HepG2 (cell line): ENCODE results near the gene KDM5B. TPM values are rescaled to one million over a fixed set of nuclear protein-coding genes. Genes with fewer than 3 reads are reported as not detected.

Experiments used
- ATAC-seq: fragments of 200-7000 bp; cut with Tn5 transposase; 3 replicates; pipeline ENCODE4 v1.9.1; 2020; ENCODE audit warnings: mild to moderate bottlenecking, moderate library complexity
- BruUV-seq: library from RNA; stranded (reverse); fragments of 400-500 nt; replicated peaks from 2 replicates; lab custom pipeline; 2021; lab: Mats Ljungman, UMichigan
- CTCF ChIA-PET: fragments of 300-600 bp; formaldehyde crosslinking; extraction: SDS; loops from one replicate; lab custom pipeline; 2021; ENCODE audit warnings: low total read pairs, inconsistent platforms, low intra/inter-chr PET ratio; lab: Yijun Ruan, JAX
- POLR2A ChIA-PET: fragments of 350-600 bp; sonication (Branson Sonifier 250); formaldehyde crosslinking; loops from one replicate; lab custom pipeline; 2020; ENCODE audit warnings: antibody characterized with exemption, inconsistent platforms; lab: Yijun Ruan, JAX
- DNase-seq: peaks from one replicate; pipeline ENCODE4 v3.0.0-alpha.2; 2015; ENCODE audit warnings: low spot score
- FAIRE-seq: peaks from 3 replicates; lab custom pipeline; 2011; peaks lifted over from hg19 to GRCh38; lab: Jason Lieb, UNC
- H2AFZ ChIP-seq: one replicate; pipeline ENCODE4 v1.6.1; 2011; ENCODE audit warnings: low read length, inconsistent platforms
- H3K27ac ChIP-seq: fragments of 300-600 bp; 3 replicates; pipeline ENCODE4 v1.8.0; 2011; ENCODE audit warnings: mixed run types, mild to moderate bottlenecking, mixed read lengths, low read length, inconsistent platforms; ENCODE audit not compliant: insufficient read depth; ENCODE audit errors: extremely low read length
- H3K27me3 ChIP-seq, 2 experiments: fragments of 200-600 bp in 1 of 2; 2 replicates in 1 of 2; 3 replicates in 1 of 2; pipeline versions ENCODE4 v1.6.0 to v1.8.0; 2011; ENCODE audit warnings: low read length in 2 of 2, mild to moderate bottlenecking in 2 of 2, moderate library complexity in 2 of 2, inconsistent platforms in 1 of 2; ENCODE audit not compliant: insufficient read depth in 2 of 2, control insufficient read depth in 1 of 2
- H3K36me3 ChIP-seq, 2 experiments: fragments of 200-600 bp in 1 of 2; replicated peaks in 1 of 2; 2 replicates in 1 of 2; 3 replicates in 1 of 2; pipeline versions ENCODE4 v1.5.1 to v1.8.0; 2011; ENCODE audit warnings: low read length in 2 of 2, inconsistent platforms in 1 of 2; ENCODE audit not compliant: insufficient read depth in 2 of 2, control insufficient read depth in 1 of 2
- H3K4me1 ChIP-seq: 2 replicates; pipeline ENCODE4 v1.5.1; 2012; ENCODE audit warnings: low read length, inconsistent platforms; ENCODE audit not compliant: insufficient read depth
- H3K4me2 ChIP-seq: 2 replicates; pipeline ENCODE4 v1.6.0; 2011; ENCODE audit warnings: low read depth, low read length, inconsistent platforms
- H3K4me3 ChIP-seq, 3 experiments: fragments of 200-600 bp in 1 of 3; sonication (generic), shearing (Covaris generic) in 1 of 3; replicated peaks in 1 of 3; 2 replicates each; pipeline ENCODE4 v1.5.1; 2011 to 2016; ENCODE audit warnings: low read length in 3 of 3, inconsistent platforms in 2 of 3, low read depth in 2 of 3, mild to moderate bottlenecking in 2 of 3, control low read depth in 1 of 3, mixed read lengths in 1 of 3; ENCODE audit not compliant: insufficient read depth in 1 of 3
- H3K79me2 ChIP-seq: one replicate; pipeline ENCODE4 v1.6.1; 2011; ENCODE audit warnings: low read length, inconsistent platforms; ENCODE audit not compliant: insufficient read depth
- H3K9ac ChIP-seq: 2 replicates; pipeline ENCODE4 v1.6.0; 2011; ENCODE audit warnings: mild to moderate bottlenecking, low read depth, low read length, inconsistent platforms; ENCODE audit not compliant: insufficient read depth
- H3K9me3 ChIP-seq: 2 replicates; pipeline ENCODE4 v1.5.1; 2012; ENCODE audit warnings: mild to moderate bottlenecking, low read length
- H4K20me1 ChIP-seq: 2 replicates; pipeline ENCODE4 v1.6.0; 2011; ENCODE audit warnings: inconsistent platforms, mild to moderate bottlenecking, low read length, moderate library complexity; ENCODE audit not compliant: insufficient read depth
- ATF1 ChIP-seq: IDR thresholded peaks from 2 replicates; pipeline ENCODE4 v1.6.1; 2016; ENCODE audit warnings: mild to moderate bottlenecking, control low read depth
- HIVEP1 ChIP-seq: sonication (generic); formaldehyde crosslinking; IDR thresholded peaks from 2 replicates; pipeline ENCODE4 v1.4.0; 2020; ENCODE audit warnings: mild to moderate bottlenecking, missing genetic modification reagents
- RBM39 ChIP-seq: fragments of 200-400 bp; formaldehyde crosslinking; IDR thresholded peaks from one replicate; pipeline ENCODE4 v1.6.1; 2018; ENCODE audit warnings: antibody characterized with exemption, mild to moderate bottlenecking, low read depth, low read length; ENCODE audit not compliant: poor library complexity, severe bottlenecking
- RORA ChIP-seq: sonication (generic); formaldehyde crosslinking; IDR thresholded peaks from 2 replicates; pipeline ENCODE4 v1.5.0; 2020; ENCODE audit warnings: mild to moderate bottlenecking, missing genetic modification reagents, moderate library complexity
- SOX6 ChIP-seq, 2 experiments: fragments of 450-650 bp in 1 of 2; sonication (generic) in 1 of 2; formaldehyde crosslinking in 1 of 2; IDR thresholded peaks; 2 replicates each; pipeline versions ENCODE4 v1.4.0 to v1.6.1; 2017 to 2020; ENCODE audit warnings: antibody characterized with exemption in 1 of 2, mild to moderate bottlenecking in 1 of 2, missing genetic modification reagents in 1 of 2
- ZBTB42 ChIP-seq: sonication (generic); formaldehyde crosslinking; IDR thresholded peaks from 2 replicates; pipeline ENCODE4 v1.5.0; 2020; ENCODE audit warnings: mild to moderate bottlenecking, missing genetic modification reagents
- ZNF143 ChIP-seq: sonication (generic); formaldehyde crosslinking; IDR thresholded peaks from 2 replicates; pipeline ENCODE4 v1.4.0; 2020; ENCODE audit warnings: missing genetic modification reagents
- ZSCAN30 ChIP-seq: sonication (generic); formaldehyde crosslinking; IDR thresholded peaks from 2 replicates; pipeline ENCODE4 v1.5.0; 2020; ENCODE audit warnings: mild to moderate bottlenecking, missing genetic modification reagents
- WGBS: methylation state at CpG from one replicate; pipeline ENCODE4 v1.1.6; 2017; ENCODE audit warnings: low lambda C conversion rate; 5-methylcytosine and 5-hydroxymethylcytosine counted together
- in situ Hi-C: cut with HindIII; loops from 2 replicates; pipeline ENCODE4 v1.10.0; 2017; ENCODE audit warnings: low pct_unique_long_range_greater_than_20kb; ENCODE audit not compliant: extremely low pct_ligation_motif_present
- intact Hi-C: fragments of 100-400 bp; cut with micrococcal nuclease; formaldehyde crosslinking; loops from one replicate; pipeline ENCODE4 v1.10.0; 2022; ENCODE audit not compliant: unreplicated experiment
- polyA plus RNA-seq, 8 experiments: library from polyadenylated mRNA; depleted of rRNA in 3 of 8; stranded (reverse) in 7 of 8; unstranded in 1 of 8; fragments of >200 nt; fragmentation: Illumina TruSeq in 4 of 8; extraction: Trizol in 4 of 8; gene quantifications; 2 replicates each; pipeline versions ENCODE4 v1.2.1 to v1.2.3, GENCODE V29; 2011 to 2016; ENCODE audit warnings: low read depth in 4 of 8, missing spikeins in 1 of 8, mixed read lengths in 1 of 8; ENCODE audit not compliant: insufficient read depth in 1 of 8
- total RNA-seq, 5 experiments: library from RNA; depleted of rRNA; stranded (reverse); fragments of >200 nt; fragmentation: Illumina TruSeq; extraction: Trizol; gene quantifications; 2 replicates each; pipeline ENCODE4 v1.2.3, GENCODE V29; 2016; ENCODE audit warnings: low read depth in 1 of 5
- TF ChIP-seq, protein P1 (sequence below): sonication (generic); formaldehyde crosslinking; IDR thresholded peaks from 2 replicates; pipeline ENCODE4 v1.4.0; 2020; ENCODE audit warnings: missing genetic modification reagents
- TF ChIP-seq, protein P2 (sequence below), 2 experiments: sonication (generic) in 1 of 2; formaldehyde crosslinking in 1 of 2; IDR thresholded peaks; 2 replicates each; pipeline versions ENCODE4 v1.4.0 to v1.6.1; 2016 to 2020; ENCODE audit warnings: borderline replicate concordance in 1 of 2, low read depth in 1 of 2, mild to moderate bottlenecking in 1 of 2, missing genetic modification reagents in 1 of 2

Gene KDM5B
- total and polyA plus RNA-seq, 2 of the 13 experiments (the other 11 are each of a cell fraction or from before 2014, with no cell fraction given), result 34.2 to 35.4 TPM

GRCh38 chr1:202756391-202756790 is 51.8 kb downstream of the KDM5B start (continued):
- no peak for TF ChIP-seq SOX6 (IDR thresholded peaks at IDR 0.05)
- no peak for TF ChIP-seq SOX6 (CRISPR knock-in tag; IDR thresholded peaks at IDR 0.05)

DNA sequence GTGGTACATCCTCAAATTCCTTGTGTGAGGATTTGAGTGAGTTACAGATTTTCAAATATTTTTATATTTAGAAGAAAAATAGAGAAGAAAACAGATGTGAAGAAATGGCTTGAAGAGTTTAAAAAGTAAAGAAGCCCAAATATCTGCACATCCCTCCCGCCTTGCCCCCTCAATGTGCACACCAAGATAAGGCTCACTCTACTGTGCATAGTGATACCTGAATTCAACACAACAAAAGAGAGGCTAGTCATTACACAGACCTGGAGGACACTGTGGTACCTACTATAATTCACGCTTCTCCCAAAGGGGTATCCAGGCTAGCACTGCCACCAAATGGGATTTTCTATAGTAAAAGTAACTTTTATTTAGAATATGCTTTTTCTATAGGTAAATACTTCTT is 53.9 kb downstream of the KDM5B start:
- DNase-seq (no peak), ATAC-seq (no peak), FAIRE-seq (no peak)
- Histone ChIP-seq H3K9me3 (no peaks in the 10 kb centered on the region), H2AFZ (no peak overlapping the region), H3K27ac (no peak overlapping the region), H3K36me3 (peaks cover 19 to 87% of the 10 kb centered on the region in 2 experiments), H3K4me1 (no peaks in the 10 kb centered on the region), H3K4me2 (no peak overlapping the region), H3K9ac (no peak overlapping the region), H3K4me3 (no peak overlapping the region), H3K79me2 (no peaks in the 10 kb centered on the region), H4K20me1 (no peaks in the 10 kb centered on the region), H3K27me3 (no peaks in the 10 kb centered on the region; a peak in 1 of 5 replicates)
- BruUV-seq, result no TSS peak
- CTCF ChIA-PET, result no interaction called here
- TF ChIP-seq ZBTB42 (CRISPR knock-in tag) (no peak), ZNF143 (CRISPR knock-in tag) (no peak), RBM39 (no peak)
- TF ChIP-seq, protein P1, sequence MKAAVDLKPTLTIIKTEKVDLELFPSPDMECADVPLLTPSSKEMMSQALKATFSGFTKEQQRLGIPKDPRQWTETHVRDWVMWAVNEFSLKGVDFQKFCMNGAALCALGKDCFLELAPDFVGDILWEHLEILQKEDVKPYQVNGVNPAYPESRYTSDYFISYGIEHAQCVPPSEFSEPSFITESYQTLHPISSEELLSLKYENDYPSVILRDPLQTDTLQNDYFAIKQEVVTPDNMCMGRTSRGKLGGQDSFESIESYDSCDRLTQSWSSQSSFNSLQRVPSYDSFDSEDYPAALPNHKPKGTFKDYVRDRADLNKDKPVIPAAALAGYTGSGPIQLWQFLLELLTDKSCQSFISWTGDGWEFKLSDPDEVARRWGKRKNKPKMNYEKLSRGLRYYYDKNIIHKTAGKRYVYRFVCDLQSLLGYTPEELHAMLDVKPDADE, result no peak
- in situ Hi-C loops, result no loop called here
- POLR2A ChIA-PET, result no interaction called here
- WGBS, result 92% methylated on average over 2 of the region's 2 CpGs
- intact Hi-C loops, result no loop called here

DNA sequence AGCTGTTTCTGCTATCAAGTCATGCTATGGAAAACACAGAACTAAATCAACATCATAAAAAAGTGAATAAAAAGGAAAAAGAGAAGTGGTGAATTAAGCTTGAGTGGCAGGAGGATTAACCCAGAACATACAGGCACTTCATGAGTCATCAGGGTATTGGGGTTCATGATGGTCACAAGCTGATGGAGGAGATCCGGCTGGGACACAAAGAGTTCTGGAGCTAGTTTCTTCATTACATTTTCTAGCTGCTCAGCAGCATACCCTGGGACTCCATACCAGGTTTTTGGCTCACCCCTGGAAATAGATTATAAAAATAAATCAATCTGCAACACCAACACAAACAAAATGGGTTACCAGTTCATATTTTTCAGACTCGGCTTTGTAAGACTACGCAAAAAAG is 55.4 kb downstream of the KDM5B start:
- intact Hi-C loops, result no loop called here
- CTCF ChIA-PET, result no interaction called here
- FAIRE-seq, result no peak
- TF ChIP-seq ATF1 (CRISPR knock-in tag) (no peak), RORA (no peak), ZSCAN30 (CRISPR knock-in tag) (no peak), HIVEP1 (CRISPR knock-in tag) (no peak)
- TF ChIP-seq, protein P2, sequence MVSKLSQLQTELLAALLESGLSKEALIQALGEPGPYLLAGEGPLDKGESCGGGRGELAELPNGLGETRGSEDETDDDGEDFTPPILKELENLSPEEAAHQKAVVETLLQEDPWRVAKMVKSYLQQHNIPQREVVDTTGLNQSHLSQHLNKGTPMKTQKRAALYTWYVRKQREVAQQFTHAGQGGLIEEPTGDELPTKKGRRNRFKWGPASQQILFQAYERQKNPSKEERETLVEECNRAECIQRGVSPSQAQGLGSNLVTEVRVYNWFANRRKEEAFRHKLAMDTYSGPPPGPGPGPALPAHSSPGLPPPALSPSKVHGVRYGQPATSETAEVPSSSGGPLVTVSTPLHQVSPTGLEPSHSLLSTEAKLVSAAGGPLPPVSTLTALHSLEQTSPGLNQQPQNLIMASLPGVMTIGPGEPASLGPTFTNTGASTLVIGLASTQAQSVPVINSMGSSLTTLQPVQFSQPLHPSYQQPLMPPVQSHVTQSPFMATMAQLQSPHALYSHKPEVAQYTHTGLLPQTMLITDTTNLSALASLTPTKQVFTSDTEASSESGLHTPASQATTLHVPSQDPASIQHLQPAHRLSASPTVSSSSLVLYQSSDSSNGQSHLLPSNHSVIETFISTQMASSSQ (IDR thresholded peaks at IDR 0.05; ENCODE audit: low read depth), result no peak
- TF ChIP-seq, protein P2 (CRISPR knock-in tag; IDR thresholded peaks at IDR 0.05; ENCODE audit: borderline replicate concordance), result no peak

More for the DNA sequence above, 55.4 kb downstream of the KDM5B start:
- 63% methylated on average over 3 of the region's 3 CpGs for WGBS
- Histone ChIP-seq H2AFZ (no peak overlapping the region), H3K9me3 (no peaks in the 10 kb centered on the region), H3K4me3 (no peak overlapping the region), H3K4me2 (no peak overlapping the region), H3K27ac (no peak overlapping the region), H3K36me3 (peaks cover 19 to 78% of the 10 kb centered on the region in 2 experiments), H3K79me2 (no peaks in the 10 kb centered on the region), H3K27me3 (no peaks in the 10 kb centered on the region; a peak in 1 of 5 replicates), H3K9ac (no peak overlapping the region), H4K20me1 (no peaks in the 10 kb centered on the region), H3K4me1 (no peaks in the 10 kb centered on the region)
- BruUV-seq, result no TSS peak
- DNase-seq (no peak), ATAC-seq (no peak)
- POLR2A ChIA-PET, result no interaction called here
- in situ Hi-C loops, result no loop called here
